Activated CD4-positive, CD25-positive, alpha-beta regulatory T cell treated with anti-CD3 and anti-CD28 coated beads, Interleukin-2, amount 50 U/mL, for 72 hours (primary cell): ENCODE measurements around the gene KAZN.

Source experiments
- DNase-seq: peaks from one replicate; pipeline ENCODE4 v3.0.0; 2021

The KAZN gene

GRCh38 chr1:14718476-14718875 is 120.0 kb downstream of the KAZN start:
- no peak for DNase-seq

- no peak for DNase-seq
Observed at GRCh38 chr1:14723401-14723800, 124.9 kb downstream of the KAZN start.

GRCh38 chr1:14724246-14724645 is 125.8 kb downstream of the KAZN start:
- DNase-seq = no peak

- no peak for DNase-seq
Observed at GRCh38 chr1:14724678-14725077, 126.2 kb downstream of the KAZN start.

GRCh38 chr1:14725238-14725637 is 126.8 kb downstream of the KAZN start:
- no peak for DNase-seq

- DNase-seq = no peak
Observed at GRCh38 chr1:14725695-14726094, 127.2 kb downstream of the KAZN start.

- DNase-seq = no peak
Observed at GRCh38 chr1:14726606-14727005, 128.1 kb downstream of the KAZN start.

GRCh38 chr1:14728516-14728915 is 130.0 kb downstream of the KAZN start:
- DNase-seq = no peak

GRCh38 chr1:14732728-14733047 is 134.2 kb downstream of the KAZN start:
- no peak for DNase-seq

- DNase-seq = no peak
Observed at GRCh38 chr1:14733048-14733778, 134.7 kb downstream of the KAZN start.

- no peak for DNase-seq
Observed at GRCh38 chr1:14733779-14734140, 135.3 kb downstream of the KAZN start.

- DNase-seq = no peak
Observed at GRCh38 chr1:14735841-14736240, 137.4 kb downstream of the KAZN start.

- DNase-seq = no peak
Observed at GRCh38 chr1:14737561-14738094, 139.1 kb downstream of the KAZN start.

- DNase-seq = no peak
Observed at GRCh38 chr1:14738235-14738634, 139.8 kb downstream of the KAZN start.

GRCh38 chr1:14738647-14739046 is 140.2 kb downstream of the KAZN start:
- no peak for DNase-seq

- DNase-seq = no peak
Observed at GRCh38 chr1:14739082-14739832, 140.8 kb downstream of the KAZN start.

- no peak for DNase-seq
Observed at GRCh38 chr1:14740016-14740415, 141.5 kb downstream of the KAZN start.

GRCh38 chr1:14741082-14741481 is 142.6 kb downstream of the KAZN start:
- DNase-seq = no peak

- DNase-seq = no peak
Observed at GRCh38 chr1:14741532-14741931, 143.0 kb downstream of the KAZN start.

- no peak for DNase-seq
Observed at GRCh38 chr1:14742181-14742980, 143.9 kb downstream of the KAZN start.

GRCh38 chr1:14743368-14743767 is 144.9 kb downstream of the KAZN start:
- no peak for DNase-seq

- no peak for DNase-seq
Observed at GRCh38 chr1:14745001-14745720, 146.7 kb downstream of the KAZN start.

GRCh38 chr1:14745789-14746188 is 147.3 kb downstream of the KAZN start:
- DNase-seq = no peak
